OCI-LY7 (cell line): ENCODE measurements around the gene HRH3. TPM values are rescaled to one million over a fixed set of nuclear protein-coding genes. Genes with fewer than 3 reads are reported as not detected.

Source experiments
- BruUV-seq: library from RNA; stranded (reverse); fragments of 400-500 nt; replicated peaks from 2 replicates; lab custom pipeline; 2021; lab: Mats Ljungman, UMichigan
- CTCF ChIA-PET: fragments of 300-600 bp; sonication (Branson Sonifier 250); formaldehyde crosslinking; loops from one replicate; lab custom pipeline; 2022; ENCODE audit warnings: antibody characterized with exemption; ENCODE audit not compliant: unreplicated experiment; lab: Charles Lee
- POLR2A ChIA-PET: fragments of 300-600 bp; sonication (Branson Sonifier 250); formaldehyde crosslinking; loops from one replicate; lab custom pipeline; 2022; ENCODE audit warnings: antibody characterized with exemption; lab: Charles Lee
- DNase-seq: peaks from one replicate; pipeline ENCODE4 v3.0.0-alpha.2; 2015; ENCODE audit warnings: low spot score
- H2AFZ ChIP-seq: fragments of 200-600 bp; sonication (generic), shearing (Covaris generic); 2 replicates; pipeline ENCODE4 v1.6.1; 2014; ENCODE audit warnings: mild to moderate bottlenecking, antibody characterized with exemption, low read length, moderate library complexity
- H3K27ac ChIP-seq: fragments of 200-600 bp; sonication (generic); 2 replicates; pipeline ENCODE4 v1.5.1; 2014; ENCODE audit warnings: mixed run types, low read depth, mild to moderate bottlenecking, moderate library complexity, low read length, inconsistent platforms; ENCODE audit not compliant: poor library complexity, severe bottlenecking
- H3K36me3 ChIP-seq: fragments of 200-600 bp; sonication (generic); 2 replicates; pipeline ENCODE4 v1.6.1; 2014; ENCODE audit warnings: mild to moderate bottlenecking, antibody characterized with exemption, low read length, moderate library complexity, mixed read lengths; ENCODE audit not compliant: insufficient read depth
- H3K4me1 ChIP-seq: fragments of 200-600 bp; sonication (generic); 2 replicates; pipeline ENCODE4 v1.5.1; 2014; ENCODE audit warnings: mild to moderate bottlenecking, low read length; ENCODE audit not compliant: insufficient read depth, poor library complexity, severe bottlenecking
- H3K4me2 ChIP-seq: fragments of 200-600 bp; sonication (generic); 2 replicates; pipeline ENCODE4 v1.6.1; 2014; ENCODE audit warnings: mild to moderate bottlenecking, low read length
- H3K4me3 ChIP-seq: fragments of 200-600 bp; sonication (generic); 2 replicates; pipeline ENCODE4 v1.5.1; 2014; ENCODE audit warnings: mild to moderate bottlenecking, low read depth, low read length; ENCODE audit not compliant: poor library complexity, severe bottlenecking
- H3K79me2 ChIP-seq: fragments of 200-600 bp; sonication (generic); 2 replicates; pipeline ENCODE4 v1.6.1; 2016; ENCODE audit warnings: low read depth, mild to moderate bottlenecking, low read length, moderate library complexity, mixed read lengths; ENCODE audit not compliant: insufficient read depth
- H3K9me2 ChIP-seq: fragments of 200-600 bp; sonication (generic); 2 replicates; pipeline ENCODE4 v1.6.1; 2016; ENCODE audit warnings: mild to moderate bottlenecking, low read length, mixed read lengths; ENCODE audit not compliant: insufficient read depth
- H3K9me3 ChIP-seq: fragments of 200-600 bp; sonication (generic); 2 replicates; pipeline ENCODE4 v1.6.1; 2014; ENCODE audit warnings: mild to moderate bottlenecking, mixed run types, low read length, mixed read lengths
- H4K20me1 ChIP-seq: fragments of 200-600 bp; sonication (generic); 2 replicates; pipeline ENCODE4 v1.6.1; 2014; ENCODE audit warnings: mild to moderate bottlenecking, antibody characterized with exemption, low read length, moderate library complexity, mixed read lengths; ENCODE audit not compliant: insufficient read depth
- CTCF ChIP-seq: fragments of 200-600 bp; sonication (generic); conservative IDR thresholded peaks from 2 replicates; pipeline ENCODE4 v1.5.1; 2014; ENCODE audit warnings: mild to moderate bottlenecking, antibody characterized with exemption, low read length, moderate library complexity, mixed read lengths
- EZH2phosphoT487 ChIP-seq: fragments of 200-600 bp; sonication (generic); IDR thresholded peaks from 2 replicates; pipeline ENCODE4 v1.6.1; 2018; ENCODE audit warnings: low read depth, borderline replicate concordance, mild to moderate bottlenecking, mixed run types, antibody characterized with exemption, low read length, moderate library complexity, mixed read lengths
- intact Hi-C: fragments of 100-400 bp; cut with micrococcal nuclease; formaldehyde crosslinking; loops from one replicate; pipeline ENCODE4 v1.10.0; 2022; ENCODE audit not compliant: unreplicated experiment
- total RNA-seq, 2 experiments: library from RNA; depleted of rRNA in 1 of 2; stranded (reverse); fragments of >200 nt in 1 of 2; shearing (Covaris generic) in 1 of 2; gene quantifications; 2 replicates each; pipeline ENCODE4 v1.2.3, GENCODE V29; 2014 to 2022

The HRH3 gene
- total RNA-seq, 2 experiments from 2014 or later = not detected

DNA sequence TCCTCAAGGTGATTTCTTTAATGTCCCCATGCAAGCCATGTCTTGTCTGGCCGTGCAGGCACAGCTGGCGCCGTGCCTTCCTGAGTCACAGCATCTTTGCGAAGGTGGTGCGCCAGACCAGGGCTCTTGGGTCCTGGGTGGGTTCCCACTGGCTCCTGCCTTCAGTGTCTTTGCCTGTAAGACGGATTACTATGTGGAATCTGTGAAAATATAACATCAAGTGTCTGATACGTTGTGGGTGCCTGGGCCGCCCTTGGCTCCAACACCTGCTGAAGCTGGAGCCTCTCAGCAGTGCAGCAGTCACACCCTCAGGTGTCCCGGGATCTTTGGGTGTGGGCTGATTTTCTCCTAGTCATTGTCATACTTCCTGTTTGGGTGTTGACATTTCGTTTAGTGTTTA lies 21.4 kb upstream of the HRH3 start:
- no peaks in the 10 kb centered on the region for H3K36me3 ChIP-seq
- no peak for TF ChIP-seq EZH2phosphoT487
- no peak for TF ChIP-seq CTCF
- no peak overlapping the region for H3K27ac ChIP-seq
- H3K4me2 ChIP-seq = no peak overlapping the region
- H3K4me1 ChIP-seq = peaks cover 15% of the 10 kb centered on the region
- ChIA-PET POLR2A (no interaction called here), CTCF (no interaction called here)
- BruUV-seq = no TSS peak
- H4K20me1 ChIP-seq = no peaks in the 10 kb centered on the region
- H3K79me2 ChIP-seq = 0 out of 2 replicates have a peak, but pooled peaks cover 4% of the 10 kb centered on the region
- no peaks in the 10 kb centered on the region for H3K9me2 ChIP-seq
- H3K9me3 ChIP-seq = no peaks in the 10 kb centered on the region
- no peak for DNase-seq
- H2AFZ ChIP-seq = no peak overlapping the region
- intact Hi-C loops = no loop called here
- no peak overlapping the region for H3K4me3 ChIP-seq

DNA sequence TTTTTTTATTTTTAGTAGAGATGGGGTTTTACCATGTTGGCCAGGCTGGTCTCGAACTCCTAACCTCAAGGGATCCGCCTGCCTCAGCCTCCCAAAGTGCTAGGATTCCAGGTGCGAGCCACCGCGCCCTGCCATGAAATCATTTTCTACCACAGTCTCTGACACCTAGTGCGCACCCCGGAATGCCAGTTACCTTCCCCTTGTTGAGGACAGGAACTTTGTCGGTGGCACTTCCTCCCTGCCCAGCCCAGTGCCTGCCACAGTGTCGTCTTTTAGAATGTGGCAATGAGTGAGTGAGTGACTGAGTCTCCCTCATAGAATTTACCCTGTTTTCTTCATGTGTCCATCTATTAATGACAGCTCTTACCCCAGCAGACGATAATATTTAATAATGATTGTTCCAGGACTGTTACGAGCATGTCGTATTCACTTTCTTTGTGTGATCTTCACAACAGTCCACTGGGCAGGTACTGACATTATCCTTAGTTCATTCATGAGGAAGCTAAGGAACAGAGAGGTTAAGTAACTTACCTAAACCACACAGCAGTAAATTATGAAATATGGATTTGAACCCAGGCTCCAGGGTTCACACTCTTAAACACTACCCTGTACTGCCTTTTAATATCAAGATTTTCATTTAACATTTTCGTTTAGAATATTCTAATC lies 20.1 kb upstream of the HRH3 start:
- Histone ChIP-seq H4K20me1 (no peaks in the 10 kb centered on the region), H3K27ac (no peak overlapping the region), H3K9me3 (no peaks in the 10 kb centered on the region), H3K4me2 (peak overlapping the region; percentile 99; the same call in 1 of the 2 replicates), H3K4me1 (peaks cover 15% of the 10 kb centered on the region), H2AFZ (no peak overlapping the region), H3K9me2 (no peaks in the 10 kb centered on the region), H3K36me3 (no peaks in the 10 kb centered on the region), H3K79me2 (0 out of 2 replicates have a peak, but pooled peaks cover 4% of the 10 kb centered on the region), H3K4me3 (no peak overlapping the region)
- intact Hi-C loops = no loop called here
- TSS peak; percentile 64 for BruUV-seq
- CTCF ChIA-PET = no interaction called here
- DNase-seq = no peak
- POLR2A ChIA-PET = no interaction called here
- TF ChIP-seq CTCF (no peak), EZH2phosphoT487 (no peak)

DNA sequence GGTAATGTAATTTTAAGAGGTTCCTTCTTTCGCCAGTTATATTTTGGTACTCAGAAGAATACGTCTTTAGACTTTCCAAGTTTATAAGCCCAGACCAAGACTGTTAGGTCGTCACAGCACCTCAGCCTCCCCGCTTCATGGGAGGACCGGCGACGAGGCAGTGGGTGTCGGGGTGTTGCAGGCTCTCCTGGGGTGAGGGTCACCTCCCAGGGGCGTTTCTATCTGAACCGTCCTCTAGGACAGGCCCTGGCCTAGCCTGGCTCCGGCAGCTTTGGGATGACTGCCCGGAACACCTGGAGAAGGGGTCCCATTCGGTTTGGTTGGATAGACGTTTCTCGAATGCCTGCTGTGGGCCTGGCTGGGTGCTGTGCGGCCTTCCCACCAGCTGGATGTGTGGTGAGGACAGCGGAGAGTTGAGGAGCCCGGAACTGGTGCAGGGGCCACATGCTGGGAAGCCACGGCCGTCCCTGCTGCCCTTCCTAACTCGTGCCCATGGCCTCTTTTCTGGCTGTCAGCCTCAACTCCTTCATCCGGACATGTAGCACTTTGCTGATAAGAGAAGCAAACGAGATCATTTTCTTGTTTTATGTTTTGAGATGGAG lies 19.3 kb upstream of the HRH3 start:
- Histone ChIP-seq H3K4me2 (peak overlapping the region; percentile 99), H3K9me2 (no peaks in the 10 kb centered on the region), H3K4me3 (peak overlapping the region; percentile 80), H3K4me1 (peaks cover 15% of the 10 kb centered on the region), H2AFZ (no peak overlapping the region), H3K27ac (peak overlapping the region; percentile 6), H4K20me1 (no peaks in the 10 kb centered on the region), H3K36me3 (no peaks in the 10 kb centered on the region), H3K9me3 (no peaks in the 10 kb centered on the region), H3K79me2 (0 out of 2 replicates have a peak, but pooled peaks cover 4% of the 10 kb centered on the region)
- ChIA-PET CTCF (no interaction called here), POLR2A (no interaction called here)
- BruUV-seq = no TSS peak
- TF ChIP-seq CTCF = no peak
- no peak for TF ChIP-seq EZH2phosphoT487
- no peak for DNase-seq
- intact Hi-C loops = no loop called here
